Endothelial cell of umbilical vein (primary cell): ENCODE measurements around the gene MMP14. TPM values are rescaled to one million over a fixed set of nuclear protein-coding genes. Genes with fewer than 3 reads are reported as not detected.

Experiments used
- BruUV-seq: library from RNA; stranded (reverse); fragments of 400-500 nt; replicated peaks from 2 replicates; lab custom pipeline; 2021; lab: Mats Ljungman, UMichigan
- CTCF ChIA-PET: fragments of 300-600, 350-600 bp; sonication (Branson Sonifier 250); formaldehyde crosslinking; loops from one replicate; lab custom pipeline; 2021; ENCODE audit warnings: antibody characterized with exemption, inconsistent platforms; lab: Charles Lee
- POLR2A ChIA-PET: fragments of 300-600, 350-600 bp; sonication (Branson Sonifier 250); formaldehyde crosslinking; loops from one replicate; lab custom pipeline; 2021; ENCODE audit warnings: antibody characterized with exemption, inconsistent platforms; lab: Charles Lee
- DNase-seq: peaks from one replicate; pipeline ENCODE4 v3.0.0-alpha.2; 2011; ENCODE audit warnings: low read depth, low spot score
- FAIRE-seq: peaks from 2 replicates; lab custom pipeline; 2011; peaks lifted over from hg19 to GRCh38; lab: Jason Lieb, UNC
- H2AFZ ChIP-seq: 2 replicates; pipeline ENCODE4 v1.6.0; 2012; ENCODE audit warnings: low read depth, low read length, control low read depth, inconsistent platforms
- H3K27ac ChIP-seq: 2 replicates; pipeline ENCODE4 v1.5.1; 2011; ENCODE audit warnings: low read depth, mild to moderate bottlenecking, control low read depth, low read length, moderate library complexity; ENCODE audit not compliant: insufficient read depth
- H3K27me3 ChIP-seq, 2 experiments: 2 replicates each; pipeline versions ENCODE4 v1.6.0 to v1.6.1; 2011; ENCODE audit warnings: low read length in 2 of 2, mixed read lengths in 1 of 2; ENCODE audit not compliant: control insufficient read depth in 2 of 2, insufficient read depth in 2 of 2
- H3K36me3 ChIP-seq, 2 experiments: 2 replicates in 1 of 2; 3 replicates in 1 of 2; pipeline ENCODE4 v1.5.1; 2011; ENCODE audit warnings: low read length in 2 of 2, mild to moderate bottlenecking in 1 of 2, moderate library complexity in 1 of 2; ENCODE audit not compliant: control insufficient read depth in 2 of 2, insufficient read depth in 2 of 2; ENCODE audit errors: extremely low read depth in 1 of 2
- H3K4me1 ChIP-seq: 3 replicates; pipeline ENCODE4 v1.5.1; 2011; ENCODE audit warnings: mild to moderate bottlenecking, low read length; ENCODE audit not compliant: control insufficient read depth, insufficient read depth; ENCODE audit errors: extremely low read depth
- H3K4me2 ChIP-seq: 2 replicates; pipeline ENCODE4 v1.6.1; 2011; ENCODE audit warnings: low read length, control low read depth, mixed read lengths; ENCODE audit not compliant: insufficient read depth
- H3K4me3 ChIP-seq, 3 experiments: fragments of 200-600 bp in 1 of 3; sonication (generic), shearing (Covaris generic) in 1 of 3; replicated peaks in 1 of 3; 2 replicates each; pipeline ENCODE4 v1.5.1; 2011 to 2016; ENCODE audit warnings: control low read depth in 3 of 3, low read length in 3 of 3, mild to moderate bottlenecking in 2 of 3, inconsistent platforms in 1 of 3, low read depth in 1 of 3, moderate library complexity in 1 of 3; ENCODE audit not compliant: insufficient read depth in 1 of 3
- H3K79me2 ChIP-seq: 2 replicates; pipeline ENCODE4 v1.6.0; 2012; ENCODE audit warnings: low read length, inconsistent platforms; ENCODE audit not compliant: control insufficient read depth, insufficient read depth
- H3K9ac ChIP-seq: replicated peaks from 2 replicates; pipeline ENCODE3; 2011; ENCODE audit warnings: low read length, control low read depth; ENCODE audit not compliant: insufficient read depth; ENCODE audit errors: extremely low read depth
- H3K9me1 ChIP-seq: replicated peaks from 3 replicates; pipeline ENCODE4 v1.6.0; 2011; ENCODE audit warnings: mild to moderate bottlenecking, low read length; ENCODE audit not compliant: control insufficient read depth, insufficient read depth; ENCODE audit errors: extremely low read depth
- H3K9me3 ChIP-seq: replicated peaks from 2 replicates; pipeline ENCODE4 v1.5.1; 2012; ENCODE audit warnings: low read length, inconsistent platforms; ENCODE audit not compliant: control insufficient read depth, insufficient read depth
- H4K20me1 ChIP-seq: replicated peaks from 2 replicates; pipeline ENCODE3; 2011; ENCODE audit warnings: mild to moderate bottlenecking, low read length; ENCODE audit not compliant: control insufficient read depth, insufficient read depth; ENCODE audit errors: extremely low read depth
- EZH2 ChIP-seq: IDR thresholded peaks from 2 replicates; pipeline ENCODE4 v1.6.1; 2012; ENCODE audit warnings: borderline replicate concordance, low read depth, mild to moderate bottlenecking, moderate library complexity, low read length, inconsistent platforms; ENCODE audit not compliant: severe bottlenecking
- FOS ChIP-seq: IDR thresholded peaks from 2 replicates; pipeline ENCODE4 v1.6.1; 2011; ENCODE audit warnings: mild to moderate bottlenecking, low read length, moderate library complexity, borderline replicate concordance; ENCODE audit not compliant: insufficient read depth
- GATA2 ChIP-seq: IDR thresholded peaks from 2 replicates; pipeline ENCODE4 v1.7.0; 2011; ENCODE audit warnings: low read depth, mild to moderate bottlenecking, moderate library complexity, mixed read lengths, low read length; ENCODE audit not compliant: insufficient read length, insufficient read depth
- JUN ChIP-seq: IDR thresholded peaks from 2 replicates; pipeline ENCODE4 v1.6.1; 2011; ENCODE audit warnings: borderline replicate concordance, low read depth; ENCODE audit not compliant: insufficient read length, insufficient read depth
- MYC ChIP-seq: IDR thresholded peaks from one replicate; pipeline ENCODE4 v1.6.1; 2011; ENCODE audit warnings: mild to moderate bottlenecking, low read depth, low read length
- POLR2A ChIP-seq: IDR thresholded peaks from 2 replicates; pipeline ENCODE4 v1.6.1; 2012; ENCODE audit warnings: low read depth, mild to moderate bottlenecking, control low read depth, low read length
- POLR2AphosphoS5 ChIP-seq: IDR thresholded peaks from 2 replicates; pipeline ENCODE4 v1.6.1; 2012; ENCODE audit warnings: low read depth, mild to moderate bottlenecking, control low read depth, low read length, moderate library complexity; ENCODE audit not compliant: insufficient read depth
- dilution Hi-C: fragments of 300-500 bp; cut with MboI; formaldehyde crosslinking; loops from one replicate; pipeline ENCODE4 v1.15.0; 2019; ENCODE audit warnings: low sequenced_read_pairs; ENCODE audit not compliant: extremely low pct_ligation_motif_present
- intact Hi-C: fragments of 100-400 bp; cut with micrococcal nuclease; formaldehyde crosslinking; loops from one replicate; pipeline ENCODE4 v1.10.0; 2022
- polyA plus RNA-seq, 4 experiments: library from polyadenylated mRNA; depleted of rRNA in 3 of 4; stranded (reverse) in 3 of 4; unstranded in 1 of 4; fragments of >200 nt; gene quantifications; 2 replicates each; pipeline versions ENCODE4 v1.2.1 to v1.2.3, GENCODE V29; 2011 to 2012; ENCODE audit warnings: missing spikeins in 1 of 4
- total RNA-seq: library from RNA; stranded (reverse); gene quantifications from 2 replicates; pipeline ENCODE4 v1.2.3, GENCODE V29; 2021
- TF ChIP-seq, protein P1 (sequence below): IDR thresholded peaks from 2 replicates; pipeline ENCODE4 v1.6.1; 2011; ENCODE audit not compliant: insufficient read depth, insufficient read length
- TF ChIP-seq, protein P2 (sequence below), 2 donors: IDR thresholded peaks; 1 replicate in 1 of 2; 2 replicates in 1 of 2; pipeline ENCODE4 v1.5.1; 2011; ENCODE audit warnings: low read length in 2 of 2, mild to moderate bottlenecking in 2 of 2, moderate library complexity in 2 of 2, control low read depth in 1 of 2, inconsistent platforms in 1 of 2, low read depth in 1 of 2; ENCODE audit not compliant: insufficient read depth in 1 of 2; ENCODE audit errors: extremely low read depth in 1 of 2

Gene MMP14
- total and polyA plus RNA-seq, 2 donors (not counting 3 experiments of a cell fraction or from before 2014, with no cell fraction given) = 506 to 603 TPM

DNA sequence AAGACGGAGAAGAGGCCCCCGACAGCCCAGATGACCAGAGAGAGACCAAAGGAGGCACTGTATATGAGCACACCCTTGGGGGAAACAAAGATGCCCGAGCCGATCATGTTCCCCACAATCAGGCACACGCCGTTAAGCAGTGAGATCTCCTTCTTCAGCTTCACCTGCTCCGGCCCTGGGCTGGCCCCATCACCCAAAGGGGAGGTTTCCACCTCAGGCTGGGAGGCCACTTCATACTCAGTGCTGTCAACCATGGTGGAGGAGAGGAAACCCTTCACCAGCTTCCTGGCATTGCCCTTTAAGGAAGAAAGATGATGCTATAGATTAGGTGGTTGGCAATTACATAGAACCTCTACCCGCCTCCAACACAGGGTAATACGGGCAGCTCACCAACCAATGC is 23.2 kb upstream of the MMP14 start:
- dilution Hi-C loops = no loop called here
- peaks cover 0 to 5% of the 10 kb centered on the region in 2 experiments for H3K36me3 ChIP-seq
- no peak overlapping the region for H3K27ac ChIP-seq
- H3K4me3 ChIP-seq = no peak overlapping the region
- no peak overlapping the region for H3K4me2 ChIP-seq
- CTCF ChIA-PET = interaction anchor here (1.1 to 7.7 kb wide), 2 partner anchors 155 to 160 kb away, joined by 3 to 77 read pairs; no protein-coding TSS in a partner anchor
- H2AFZ ChIP-seq = no peak overlapping the region
- no peak overlapping the region for H3K9ac ChIP-seq
- peaks cover 11% of the 10 kb centered on the region for H3K4me1 ChIP-seq
- no peaks in the 10 kb centered on the region for H3K9me1 ChIP-seq
- no TSS peak for BruUV-seq
- no peak for TF ChIP-seq FOS
- TF ChIP-seq, protein P1, sequence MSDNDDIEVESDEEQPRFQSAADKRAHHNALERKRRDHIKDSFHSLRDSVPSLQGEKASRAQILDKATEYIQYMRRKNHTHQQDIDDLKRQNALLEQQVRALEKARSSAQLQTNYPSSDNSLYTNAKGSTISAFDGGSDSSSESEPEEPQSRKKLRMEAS = no peak
- no peak for TF ChIP-seq GATA2
- no peak for TF ChIP-seq MYC
- no peak for TF ChIP-seq JUN
- no peak for TF ChIP-seq EZH2
- TF ChIP-seq POLR2AphosphoS5 = no peak
- no peak for TF ChIP-seq POLR2A
- TF ChIP-seq, protein P2, sequence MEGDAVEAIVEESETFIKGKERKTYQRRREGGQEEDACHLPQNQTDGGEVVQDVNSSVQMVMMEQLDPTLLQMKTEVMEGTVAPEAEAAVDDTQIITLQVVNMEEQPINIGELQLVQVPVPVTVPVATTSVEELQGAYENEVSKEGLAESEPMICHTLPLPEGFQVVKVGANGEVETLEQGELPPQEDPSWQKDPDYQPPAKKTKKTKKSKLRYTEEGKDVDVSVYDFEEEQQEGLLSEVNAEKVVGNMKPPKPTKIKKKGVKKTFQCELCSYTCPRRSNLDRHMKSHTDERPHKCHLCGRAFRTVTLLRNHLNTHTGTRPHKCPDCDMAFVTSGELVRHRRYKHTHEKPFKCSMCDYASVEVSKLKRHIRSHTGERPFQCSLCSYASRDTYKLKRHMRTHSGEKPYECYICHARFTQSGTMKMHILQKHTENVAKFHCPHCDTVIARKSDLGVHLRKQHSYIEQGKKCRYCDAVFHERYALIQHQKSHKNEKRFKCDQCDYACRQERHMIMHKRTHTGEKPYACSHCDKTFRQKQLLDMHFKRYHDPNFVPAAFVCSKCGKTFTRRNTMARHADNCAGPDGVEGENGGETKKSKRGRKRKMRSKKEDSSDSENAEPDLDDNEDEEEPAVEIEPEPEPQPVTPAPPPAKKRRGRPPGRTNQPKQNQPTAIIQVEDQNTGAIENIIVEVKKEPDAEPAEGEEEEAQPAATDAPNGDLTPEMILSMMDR (IDR thresholded peaks at IDR 0.05; ENCODE audit: extremely low read depth in 1 of 2, insufficient read depth in 1 of 2, low read depth in 1 of 2, low read length in 2 of 2) = no peak
- DNase-seq = no peak
- intact Hi-C loops = no loop called here
- H3K79me2 ChIP-seq = no peaks in the 10 kb centered on the region
- POLR2A ChIA-PET = no interaction called here
- no peaks in the 10 kb centered on the region for H3K9me3 ChIP-seq
- no peak for FAIRE-seq
- no peaks in the 10 kb centered on the region for H4K20me1 ChIP-seq
- H3K27me3 ChIP-seq = no peaks in the 10 kb centered on the region
